HG03565 (cell line): ENCODE results near the gene PLA2G4C.
A peak's percentile ranks its signal among the peaks of the same experiment; 100 is the strongest.

Experiments used
- ATAC-seq: cut with Tn5 transposase; IDR thresholded peaks from one replicate; pipeline ENCODE4 v1.9.1; 2021; ENCODE audit warnings: mild to moderate bottlenecking, moderate library complexity; ENCODE audit not compliant: unreplicated experiment

Gene PLA2G4C

DNA sequence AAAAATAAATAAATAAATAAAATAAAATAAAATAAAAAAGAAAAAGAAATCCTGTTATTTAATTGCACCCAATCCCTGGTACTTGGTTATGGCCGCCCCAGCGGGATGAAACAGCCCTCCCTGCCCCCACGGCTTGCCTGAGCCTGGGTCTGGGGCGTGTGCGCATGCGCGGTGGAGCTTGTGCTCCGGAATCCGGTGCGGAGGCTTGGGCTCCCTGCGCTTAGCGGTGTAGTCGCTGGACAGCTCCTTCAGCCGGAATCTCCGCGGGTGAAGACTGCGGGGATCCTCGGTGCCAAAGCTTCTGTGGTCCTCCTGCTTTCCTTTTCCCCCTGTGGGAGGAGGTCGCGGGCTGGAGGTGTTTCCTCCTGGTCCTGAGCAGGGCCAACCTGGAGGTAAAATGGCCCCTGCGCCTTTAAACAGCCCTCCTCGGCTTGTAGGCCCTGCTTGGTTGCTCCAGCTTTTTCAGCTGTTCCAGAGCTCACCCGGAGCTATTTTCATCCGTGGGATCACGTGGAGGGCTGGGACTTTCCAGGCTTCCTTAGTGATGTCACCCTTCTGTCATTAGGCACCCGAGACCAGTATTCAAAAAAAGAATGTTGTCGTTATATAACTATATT, at the start of gene PLA2G4C:
TSS of gene PLA2G4C (minus strand) at position 468 of the 617 bp plus-strand sequence. CDS start 4,288 bp downstream, outside the sequence.
- peak; percentile 43 for ATAC-seq

- ATAC-seq: no peak
Observed at GRCh38 chr19:48158210-48158790, 47.7 kb upstream of the PLA2G4C start.

- ATAC-seq: no peak
Observed at GRCh38 chr19:48154003-48154402, 43.4 kb upstream of the PLA2G4C start.

GRCh38 chr19:48152551-48152950, 41.9 kb upstream of the PLA2G4C start:
- no peak for ATAC-seq

DNA sequence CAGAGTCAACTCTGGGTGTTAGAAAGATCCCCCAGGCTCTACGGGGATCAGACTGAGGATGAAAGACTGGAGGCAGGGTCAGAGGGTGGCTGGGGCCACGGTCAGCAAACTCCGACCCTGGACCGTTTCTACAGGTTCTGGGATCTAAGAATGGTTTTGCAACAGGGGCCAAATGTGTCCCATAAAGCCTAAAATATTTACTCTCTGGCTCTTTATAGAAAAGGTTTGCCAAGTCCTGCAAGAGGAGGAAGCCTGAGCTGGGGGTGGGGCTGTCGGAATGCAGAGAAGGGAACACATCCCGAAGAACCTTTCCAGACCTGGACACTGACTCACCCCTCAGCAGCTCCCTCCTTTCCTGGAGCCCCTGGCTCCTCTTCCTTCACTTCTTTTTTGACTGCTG, 38.8 kb upstream of the PLA2G4C start:
- no peak for ATAC-seq

- ATAC-seq: no peak
Observed at GRCh38 chr19:48148576-48148975, 38.0 kb upstream of the PLA2G4C start.

DNA sequence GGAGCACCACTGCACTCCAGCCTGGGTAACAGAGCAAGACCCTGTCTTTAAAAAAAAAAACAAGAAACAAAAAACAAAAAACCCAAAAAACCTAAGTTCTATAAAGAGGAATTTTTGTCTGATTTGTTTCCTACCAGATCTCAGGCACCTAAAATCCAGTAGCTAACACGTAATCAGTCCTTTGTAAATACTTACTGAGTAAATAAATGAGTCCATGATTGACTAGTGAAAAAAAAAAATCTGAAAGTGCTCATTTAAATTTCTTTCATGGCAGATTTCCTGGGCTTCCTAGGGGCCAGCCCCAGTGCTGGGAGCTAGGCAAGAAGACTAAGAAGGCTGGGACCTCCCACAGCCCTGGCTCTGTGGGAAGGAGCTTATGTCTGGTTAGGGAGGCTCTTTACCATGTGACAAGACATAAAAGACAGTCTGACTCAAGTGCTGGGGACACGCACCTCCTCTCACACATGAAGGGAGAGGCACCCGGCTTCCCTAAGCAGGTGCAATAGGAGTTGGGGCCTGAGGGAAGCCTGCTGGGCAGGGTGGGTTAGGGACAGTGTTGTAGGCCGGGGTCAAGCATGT, 37.1 kb upstream of the PLA2G4C start:
- no peak for ATAC-seq

DNA sequence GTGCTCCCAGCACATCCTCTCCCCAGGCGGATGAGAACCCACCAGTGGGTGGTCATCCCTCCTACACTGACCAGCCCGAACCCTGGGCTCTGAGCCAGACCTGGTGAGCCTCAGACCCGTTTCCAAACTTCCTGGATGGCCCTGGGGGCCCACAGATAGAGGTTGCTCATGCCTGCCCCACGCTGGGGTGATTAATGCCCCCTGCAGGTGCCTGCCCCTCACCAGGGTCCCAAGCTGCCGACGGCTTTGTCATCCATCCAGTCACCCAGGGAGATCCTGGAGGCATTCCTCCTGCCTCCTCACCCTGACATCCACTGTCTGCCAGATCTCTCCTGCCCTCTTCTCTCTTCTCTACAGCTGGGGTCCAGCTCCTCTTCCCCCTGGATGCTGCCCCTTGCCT, 28.4 kb upstream of the PLA2G4C start:
- ATAC-seq: no peak

- no peak for ATAC-seq
Observed at GRCh38 chr19:48137411-48137810, 26.8 kb upstream of the PLA2G4C start.

GRCh38 chr19:48136547-48136946, 25.9 kb upstream of the PLA2G4C start:
- ATAC-seq: no peak

- no peak for ATAC-seq
Observed at GRCh38 chr19:48135411-48135810, 24.8 kb upstream of the PLA2G4C start.

- no peak for ATAC-seq
Observed at GRCh38 chr19:48133094-48133493, 22.5 kb upstream of the PLA2G4C start.

DNA sequence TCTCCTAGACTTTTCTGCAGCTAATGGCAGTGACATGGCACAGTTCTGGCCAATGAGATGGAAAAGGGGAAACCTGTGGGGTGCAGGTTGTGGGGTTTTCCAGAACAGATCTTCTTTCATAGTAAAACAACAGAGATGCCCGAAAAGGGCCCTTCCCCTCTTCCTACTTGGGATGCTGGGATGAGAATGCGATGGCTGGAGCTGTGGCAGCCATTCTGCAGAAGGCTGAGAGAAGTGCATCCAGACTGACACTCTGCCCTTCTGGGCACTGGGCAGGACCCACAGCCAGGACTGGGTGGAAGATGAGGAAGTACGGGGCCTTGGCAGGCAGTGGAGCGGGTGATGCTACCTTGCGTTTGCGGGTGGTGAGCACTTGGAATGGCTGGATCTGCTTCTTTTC, 16.9 kb upstream of the PLA2G4C start:
- ATAC-seq: no peak

GRCh38 chr19:48123907-48124651, 13.5 kb upstream of the PLA2G4C start:
- no peak for ATAC-seq

GRCh38 chr19:48122421-48122820, 11.8 kb upstream of the PLA2G4C start:
- ATAC-seq: no peak

GRCh38 chr19:48121909-48122371, 11.3 kb upstream of the PLA2G4C start:
- ATAC-seq: no peak

- ATAC-seq: no peak
Observed at GRCh38 chr19:48121066-48121465, 10.4 kb upstream of the PLA2G4C start.

- ATAC-seq: no peak
Observed at GRCh38 chr19:48120505-48120904, 9.9 kb upstream of the PLA2G4C start.

- no peak for ATAC-seq
Observed at GRCh38 chr19:48118131-48118517, 7.5 kb upstream of the PLA2G4C start.

GRCh38 chr19:48117515-48118130, 7.0 kb upstream of the PLA2G4C start:
- ATAC-seq: no peak

- ATAC-seq: no peak
Observed at GRCh38 chr19:48113190-48113917, 2.7 kb upstream of the PLA2G4C start.
